Activated CD8-positive, alpha-beta memory T cell treated with anti-CD3 and anti-CD28 coated beads, Interleukin-2, amount 10 ng/mL, durations not matched to agents 7 days and 5 days (primary cell): ENCODE results near the gene TOR1AIP1. TPM values are rescaled to one million over a fixed set of nuclear protein-coding genes. Genes with fewer than 3 reads are reported as not detected.
"Not testable (repeated sequence)": the region's sequence is repeated elsewhere in the genome, so short reads cannot be mapped to it uniquely, and the experiment has no call there.

Experiments
- ATAC-seq: fragments of 150-1000 bp; cut with Tn5 transposase; one replicate; pipeline ENCODE4 v1.10.0; 2021; ENCODE audit warnings: moderate library complexity
- CTCF ChIA-PET: fragments of 350-600 bp; sonication (Branson Sonifier 250); formaldehyde crosslinking; loops from one replicate; lab custom pipeline; 2021; ENCODE audit warnings: antibody characterized with exemption; lab: Charles Lee
- DNase-seq: peaks from one replicate; pipeline ENCODE4 v3.0.0-alpha.2; 2020
- H3K27ac Mint-ChIP-seq: one replicate; pipeline ENCODE4 v1.8.0; 2021; ENCODE audit warnings: mild to moderate bottlenecking, mixed read lengths
- H3K27me3 Mint-ChIP-seq: one replicate; pipeline ENCODE4 v1.8.0; 2021; ENCODE audit warnings: mixed read lengths
- H3K36me3 Mint-ChIP-seq: one replicate; pipeline ENCODE4 v1.8.0; 2021; ENCODE audit warnings: mild to moderate bottlenecking, mixed read lengths
- H3K4me1 Mint-ChIP-seq: one replicate; pipeline ENCODE4 v1.8.0; 2021; ENCODE audit warnings: mixed read lengths
- H3K4me3 Mint-ChIP-seq: one replicate; pipeline ENCODE4 v1.8.0; 2021; ENCODE audit warnings: mild to moderate bottlenecking, moderate library complexity, mixed read lengths
- H3K9me3 Mint-ChIP-seq: one replicate; pipeline ENCODE4 v1.8.0; 2022; ENCODE audit warnings: low read depth, mixed read lengths
- total RNA-seq, 2 experiments: library from RNA; stranded (reverse); gene quantifications; one replicate each; pipeline ENCODE4 v1.2.3, GENCODE V29; 2021

The TOR1AIP1 gene
- total RNA-seq, 2 experiments from 2014 or later, result 67.3 to 80.0 TPM

GRCh38 chr1:179954493-179955286, 72.6 kb downstream of the TOR1AIP1 start, which contains the start of gene CEP350:
Gene CEP350 (plus strand): TSS chr1:179954810. CDS start chr1:179986182, 31,372 bp downstream.
- H3K9me3 Mint-ChIP-seq, result no peaks in the 10 kb centered on the region

DNA sequence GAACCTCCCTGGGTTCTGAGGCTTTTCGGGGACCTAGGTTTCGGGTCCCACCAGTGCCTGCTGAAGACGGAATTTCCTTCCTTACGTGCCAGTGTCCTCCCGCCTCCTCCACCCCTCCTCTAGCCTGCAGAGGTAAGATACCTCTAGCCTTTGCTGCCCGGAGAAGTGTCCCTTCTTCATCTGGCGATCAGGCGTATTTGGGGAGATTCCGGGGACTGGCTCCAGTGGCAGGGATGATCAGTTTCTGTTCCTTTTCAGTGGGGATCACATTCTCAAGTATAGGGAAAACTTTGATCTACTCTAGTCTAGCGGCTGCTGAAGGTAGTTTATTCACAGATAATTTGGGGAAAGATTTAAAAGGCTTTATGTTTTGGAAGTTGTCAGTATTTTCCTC, 73.2 kb downstream of the TOR1AIP1 start:
- Mint-ChIP-seq H3K4me1 (peaks cover 41% of the 10 kb centered on the region), H3K4me3 (peak overlapping the region; percentile 80), H3K36me3 (peaks cover 1% of the 10 kb centered on the region), H3K9me3 (no peaks in the 10 kb centered on the region), H3K27ac (peak overlapping the region; percentile 85), H3K27me3 (no peaks in the 10 kb centered on the region)
- DNase-seq (no peak), ATAC-seq (no peak)
- CTCF ChIA-PET, result interaction anchor here (0.6 to 0.9 kb wide), 3 partner anchors 18 to 97 kb away, joined by 3 read pairs; no protein-coding TSS in a partner anchor

More at GRCh38 chr1:179954493-179955286, 72.6 kb downstream of the TOR1AIP1 start, which contains the start of gene CEP350:
- Mint-ChIP-seq H3K4me3 (peak within 1 kb of the TSS; percentile 80), H3K27ac (peak within 1 kb of the TSS; percentile 96), H3K4me1 (peaks cover 41% of the 10 kb centered on the region), H3K36me3 (no peaks in the 10 kb centered on the region), H3K27me3 (no peaks in the 10 kb centered on the region)
- CTCF ChIA-PET, result interaction anchor here (0.6 to 1.1 kb wide), 4 partner anchors 18 to 101 kb away, joined by 3 to 6 read pairs (median 3); no protein-coding TSS in a partner anchor
- peak; percentile 91 for ATAC-seq
- peak; percentile 99 for DNase-seq

DNA sequence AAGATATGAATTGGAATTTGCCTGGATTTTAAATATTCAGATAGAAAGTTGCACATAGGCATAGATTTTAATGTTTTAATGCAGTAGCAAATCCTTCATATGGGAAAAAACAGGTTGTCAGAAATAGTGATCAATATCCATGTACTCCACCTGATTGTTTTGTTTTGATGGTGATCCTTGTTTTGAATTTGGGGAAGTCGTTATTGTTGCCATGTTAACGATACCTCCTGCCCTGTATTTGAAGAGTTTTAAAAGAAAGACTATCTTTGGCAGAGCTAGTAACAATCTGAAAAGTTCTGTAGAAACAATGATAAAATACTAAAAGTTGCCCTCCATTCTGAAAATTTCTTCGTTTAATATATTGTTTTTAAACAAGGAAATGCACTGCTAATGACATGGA, 73.6 kb downstream of the TOR1AIP1 start:
- Mint-ChIP-seq H3K4me1 (peaks cover 41% of the 10 kb centered on the region), H3K27ac (peak overlapping the region; percentile 85), H3K4me3 (peak overlapping the region; percentile 80), H3K27me3 (no peaks in the 10 kb centered on the region), H3K9me3 (no peaks in the 10 kb centered on the region), H3K36me3 (peaks cover 1% of the 10 kb centered on the region)
- DNase-seq, result no peak
- ATAC-seq, result no peak
- CTCF ChIA-PET, result interaction anchor here (0.6 to 0.9 kb wide), 3 partner anchors 17 to 96 kb away, joined by 3 read pairs; no protein-coding TSS in a partner anchor

- peaks cover 27% of the 10 kb centered on the region for H3K4me1 Mint-ChIP-seq
- no peaks in the 10 kb centered on the region for H3K9me3 Mint-ChIP-seq
- peaks cover 16% of the 10 kb centered on the region for H3K36me3 Mint-ChIP-seq
- ATAC-seq, result no peak
- CTCF ChIA-PET, result no interaction called here
- no peak overlapping the region for H3K4me3 Mint-ChIP-seq
- DNase-seq, result no peak
- no peaks in the 10 kb centered on the region for H3K27me3 Mint-ChIP-seq
- no peak overlapping the region for H3K27ac Mint-ChIP-seq
Measured at GRCh38 chr1:179958359-179958758, 76.3 kb downstream of the TOR1AIP1 start.

DNA sequence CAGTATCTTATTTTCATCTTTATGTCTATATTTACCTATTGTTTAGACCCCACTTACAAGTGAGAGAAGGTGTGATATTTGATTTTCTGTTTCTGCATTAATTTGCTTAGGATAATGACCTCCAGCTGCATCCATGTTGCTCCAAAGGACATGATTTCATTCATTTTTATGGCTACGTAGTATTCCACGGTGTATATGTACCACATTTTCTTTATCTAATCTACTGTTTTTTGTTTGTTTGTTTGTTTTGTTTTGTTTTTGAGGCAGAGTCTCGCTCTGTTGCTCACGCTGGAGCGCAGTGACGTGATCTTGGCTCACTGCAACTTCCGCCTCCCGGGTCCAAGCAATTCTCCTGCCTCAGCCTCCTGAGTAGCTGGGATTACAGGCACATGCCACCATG, 80.1 kb downstream of the TOR1AIP1 start:
- H3K27ac Mint-ChIP-seq, H3K4me3 Mint-ChIP-seq, CTCF ChIA-PET, ATAC-seq, H3K27me3 Mint-ChIP-seq, H3K9me3 Mint-ChIP-seq, DNase-seq: not testable (repeated sequence)
- Mint-ChIP-seq H3K4me1 (peaks cover 21% of the 10 kb centered on the region), H3K36me3 (peaks cover 31% of the 10 kb centered on the region)

DNA sequence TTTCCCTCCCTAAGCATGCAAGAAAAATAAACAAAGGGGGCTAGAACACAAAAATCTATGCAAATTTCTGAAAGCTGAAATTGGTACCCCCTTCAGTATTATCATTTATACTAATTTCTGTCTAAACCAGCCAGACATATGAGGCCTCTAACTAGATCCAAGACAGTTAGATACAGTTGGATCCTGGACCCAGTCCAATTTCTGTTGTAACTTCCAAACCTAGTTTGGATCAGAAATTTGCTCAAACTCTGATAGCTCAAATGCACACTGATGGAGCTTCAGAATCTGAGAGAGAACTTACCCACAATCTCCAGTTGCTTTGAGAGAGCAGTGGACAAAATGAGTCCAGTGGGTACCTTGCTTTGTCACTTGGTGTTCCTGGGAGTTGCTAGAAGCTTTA, 84.5 kb downstream of the TOR1AIP1 start:
- peaks cover 2% of the 10 kb centered on the region for H3K9me3 Mint-ChIP-seq
- H3K4me3 Mint-ChIP-seq, result no peak overlapping the region
- CTCF ChIA-PET, result interaction anchor here (0.7 to 1.3 kb wide), 2 partner anchors 25 to 156 kb away, joined by 3 read pairs; no protein-coding TSS in a partner anchor
- H3K36me3 Mint-ChIP-seq, result peaks cover 40% of the 10 kb centered on the region
- ATAC-seq (no peak), DNase-seq (no peak)
- H3K27me3 Mint-ChIP-seq, result no peaks in the 10 kb centered on the region
- no peak overlapping the region for H3K27ac Mint-ChIP-seq
- H3K4me1 Mint-ChIP-seq, result peaks cover 22% of the 10 kb centered on the region

- H3K4me3 Mint-ChIP-seq, result no peak overlapping the region
- H3K27ac Mint-ChIP-seq, result no peak overlapping the region
- H3K27me3 Mint-ChIP-seq, result no peaks in the 10 kb centered on the region
- DNase-seq (no peak), ATAC-seq (no peak)
- peaks cover 4% of the 10 kb centered on the region for H3K9me3 Mint-ChIP-seq
- peaks cover 39% of the 10 kb centered on the region for H3K36me3 Mint-ChIP-seq
- CTCF ChIA-PET, result no interaction called here
- peaks cover 24% of the 10 kb centered on the region for H3K4me1 Mint-ChIP-seq
Measured at GRCh38 chr1:179968284-179968993, 86.4 kb downstream of the TOR1AIP1 start.

DNA sequence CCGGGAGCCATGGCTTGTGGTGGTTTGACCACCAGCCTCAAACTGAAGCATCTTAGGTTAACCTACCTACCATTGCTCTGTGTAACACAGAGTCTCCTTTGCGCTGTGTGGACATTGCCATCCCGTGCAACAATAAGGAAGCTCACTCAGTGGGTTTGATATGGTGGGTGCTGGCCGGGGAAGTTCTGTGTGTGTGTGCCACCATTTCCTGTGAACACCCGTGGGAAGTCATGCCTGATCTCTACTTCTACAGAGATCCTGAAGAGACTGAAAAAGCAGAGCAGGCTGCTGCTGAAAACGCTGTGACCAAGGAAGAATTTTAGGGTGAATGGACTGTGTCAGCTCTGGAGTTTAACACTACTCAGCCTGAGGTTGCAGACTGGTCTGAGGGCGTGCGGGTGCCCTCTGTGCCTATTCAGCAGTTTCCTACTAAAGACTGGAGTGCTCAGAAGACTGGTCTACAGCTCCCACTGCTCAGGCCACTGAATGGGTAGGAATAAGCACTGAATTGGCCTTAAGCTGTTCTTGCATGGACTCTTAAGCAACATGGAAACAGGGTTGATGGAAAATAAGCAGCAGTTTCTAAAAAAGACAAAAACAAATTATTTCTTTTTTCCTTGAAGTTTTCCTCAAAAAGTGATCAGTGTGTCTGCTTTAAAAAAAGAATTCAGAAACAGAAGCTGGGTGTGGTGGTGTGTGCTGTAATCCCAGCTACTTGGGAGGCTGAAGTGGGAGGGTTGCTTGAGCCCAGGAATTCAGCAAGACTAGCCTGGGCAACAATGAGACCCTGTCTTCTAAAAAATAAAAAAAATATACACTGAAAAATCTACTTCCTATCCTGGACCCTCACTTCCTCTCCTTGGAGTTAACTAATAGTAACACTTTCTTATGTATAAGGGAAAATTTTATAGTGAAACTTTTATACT, 87.2 kb downstream of the TOR1AIP1 start:
- Mint-ChIP-seq H3K4me1 (peaks cover 20% of the 10 kb centered on the region), H3K27me3 (no peaks in the 10 kb centered on the region), H3K36me3 (peaks cover 42% of the 10 kb centered on the region), H3K9me3 (peaks cover 4% of the 10 kb centered on the region), H3K27ac (no peak overlapping the region), H3K4me3 (no peak overlapping the region)
- ATAC-seq (no peak), DNase-seq (no peak)
- CTCF ChIA-PET, result no interaction called here

Other genes starting within 250 kb of the TOR1AIP1 start
- not detected for gene FAM163A, start 139.0 kb upstream of the TOR1AIP1 start, total RNA-seq
- 10 to 100 TPM; 43.5 to 50.1 TPM for gene TOR1AIP2, start 4.5 kb upstream of the TOR1AIP1 start, total RNA-seq
- 10 to 100 TPM; 50.7 to 61.7 TPM for gene CEP350, start 72.5 kb downstream of the TOR1AIP1 start, total RNA-seq